Peyer's patch (tissue), 4 donors: ENCODE results near the gene AMDHD1.

Experiments
- POLR2A ChIP-seq, 2 donors: fragments of 450-650 bp; IDR thresholded peaks; one replicate each; pipeline ENCODE4 v1.5.1; 2017; ENCODE audit warnings: antibody characterized with exemption in 2 of 2, mild to moderate bottlenecking in 2 of 2, moderate library complexity in 2 of 2
- TF ChIP-seq, protein P1 (sequence below), 6 experiments: fragments of 450-650 bp in 4 of 6; fragments of 200-600 bp in 2 of 6; sonication (generic) in 1 of 6; IDR thresholded peaks; one replicate each; pipeline ENCODE4 v1.5.1; 2017 to 2019; ENCODE audit warnings: antibody characterized with exemption in 6 of 6, mild to moderate bottlenecking in 3 of 6, moderate library complexity in 1 of 6

GRCh38 chr12:95956557-95957145 lies 13.5 kb downstream of the AMDHD1 start:
- TF ChIP-seq, protein P1, sequence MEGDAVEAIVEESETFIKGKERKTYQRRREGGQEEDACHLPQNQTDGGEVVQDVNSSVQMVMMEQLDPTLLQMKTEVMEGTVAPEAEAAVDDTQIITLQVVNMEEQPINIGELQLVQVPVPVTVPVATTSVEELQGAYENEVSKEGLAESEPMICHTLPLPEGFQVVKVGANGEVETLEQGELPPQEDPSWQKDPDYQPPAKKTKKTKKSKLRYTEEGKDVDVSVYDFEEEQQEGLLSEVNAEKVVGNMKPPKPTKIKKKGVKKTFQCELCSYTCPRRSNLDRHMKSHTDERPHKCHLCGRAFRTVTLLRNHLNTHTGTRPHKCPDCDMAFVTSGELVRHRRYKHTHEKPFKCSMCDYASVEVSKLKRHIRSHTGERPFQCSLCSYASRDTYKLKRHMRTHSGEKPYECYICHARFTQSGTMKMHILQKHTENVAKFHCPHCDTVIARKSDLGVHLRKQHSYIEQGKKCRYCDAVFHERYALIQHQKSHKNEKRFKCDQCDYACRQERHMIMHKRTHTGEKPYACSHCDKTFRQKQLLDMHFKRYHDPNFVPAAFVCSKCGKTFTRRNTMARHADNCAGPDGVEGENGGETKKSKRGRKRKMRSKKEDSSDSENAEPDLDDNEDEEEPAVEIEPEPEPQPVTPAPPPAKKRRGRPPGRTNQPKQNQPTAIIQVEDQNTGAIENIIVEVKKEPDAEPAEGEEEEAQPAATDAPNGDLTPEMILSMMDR (IDR thresholded peaks at IDR 0.05), result no peak
- no peak for TF ChIP-seq POLR2A (IDR thresholded peaks at IDR 0.05)
